OCI-LY7 (cell line): Measurements from ENCODE around the gene NOL12. TPM values are rescaled to one million over a fixed set of nuclear protein-coding genes. Genes with fewer than 3 reads are reported as not detected.
A peak's percentile ranks its signal among the peaks of the same experiment; 100 is the strongest.

Experiments
- BruUV-seq: library from RNA; stranded (reverse); fragments of 400-500 nt; replicated peaks from 2 replicates; lab custom pipeline; 2021; lab: Mats Ljungman, UMichigan
- CTCF ChIA-PET: fragments of 300-600 bp; sonication (Branson Sonifier 250); formaldehyde crosslinking; loops from one replicate; lab custom pipeline; 2022; ENCODE audit warnings: antibody characterized with exemption; ENCODE audit not compliant: unreplicated experiment; lab: Charles Lee
- POLR2A ChIA-PET: fragments of 300-600 bp; sonication (Branson Sonifier 250); formaldehyde crosslinking; loops from one replicate; lab custom pipeline; 2022; ENCODE audit warnings: antibody characterized with exemption; lab: Charles Lee
- DNase-seq: peaks from one replicate; pipeline ENCODE4 v3.0.0-alpha.2; 2015; ENCODE audit warnings: low spot score
- H2AFZ ChIP-seq: fragments of 200-600 bp; sonication (generic), shearing (Covaris generic); 2 replicates; pipeline ENCODE4 v1.6.1; 2014; ENCODE audit warnings: mild to moderate bottlenecking, antibody characterized with exemption, low read length, moderate library complexity
- H3K27ac ChIP-seq: fragments of 200-600 bp; sonication (generic); 2 replicates; pipeline ENCODE4 v1.5.1; 2014; ENCODE audit warnings: mixed run types, low read depth, mild to moderate bottlenecking, moderate library complexity, low read length, inconsistent platforms; ENCODE audit not compliant: poor library complexity, severe bottlenecking
- H3K36me3 ChIP-seq: fragments of 200-600 bp; sonication (generic); 2 replicates; pipeline ENCODE4 v1.6.1; 2014; ENCODE audit warnings: mild to moderate bottlenecking, antibody characterized with exemption, low read length, moderate library complexity, mixed read lengths; ENCODE audit not compliant: insufficient read depth
- H3K4me1 ChIP-seq: fragments of 200-600 bp; sonication (generic); 2 replicates; pipeline ENCODE4 v1.5.1; 2014; ENCODE audit warnings: mild to moderate bottlenecking, low read length; ENCODE audit not compliant: insufficient read depth, poor library complexity, severe bottlenecking
- H3K4me2 ChIP-seq: fragments of 200-600 bp; sonication (generic); 2 replicates; pipeline ENCODE4 v1.6.1; 2014; ENCODE audit warnings: mild to moderate bottlenecking, low read length
- H3K4me3 ChIP-seq: fragments of 200-600 bp; sonication (generic); 2 replicates; pipeline ENCODE4 v1.5.1; 2014; ENCODE audit warnings: mild to moderate bottlenecking, low read depth, low read length; ENCODE audit not compliant: poor library complexity, severe bottlenecking
- H3K79me2 ChIP-seq: fragments of 200-600 bp; sonication (generic); 2 replicates; pipeline ENCODE4 v1.6.1; 2016; ENCODE audit warnings: low read depth, mild to moderate bottlenecking, low read length, moderate library complexity, mixed read lengths; ENCODE audit not compliant: insufficient read depth
- H3K9me2 ChIP-seq: fragments of 200-600 bp; sonication (generic); 2 replicates; pipeline ENCODE4 v1.6.1; 2016; ENCODE audit warnings: mild to moderate bottlenecking, low read length, mixed read lengths; ENCODE audit not compliant: insufficient read depth
- H3K9me3 ChIP-seq: fragments of 200-600 bp; sonication (generic); 2 replicates; pipeline ENCODE4 v1.6.1; 2014; ENCODE audit warnings: mild to moderate bottlenecking, mixed run types, low read length, mixed read lengths
- H4K20me1 ChIP-seq: fragments of 200-600 bp; sonication (generic); 2 replicates; pipeline ENCODE4 v1.6.1; 2014; ENCODE audit warnings: mild to moderate bottlenecking, antibody characterized with exemption, low read length, moderate library complexity, mixed read lengths; ENCODE audit not compliant: insufficient read depth
- EZH2phosphoT487 ChIP-seq: fragments of 200-600 bp; sonication (generic); IDR thresholded peaks from 2 replicates; pipeline ENCODE4 v1.6.1; 2018; ENCODE audit warnings: low read depth, borderline replicate concordance, mild to moderate bottlenecking, mixed run types, antibody characterized with exemption, low read length, moderate library complexity, mixed read lengths
- intact Hi-C: fragments of 100-400 bp; cut with micrococcal nuclease; formaldehyde crosslinking; loops from one replicate; pipeline ENCODE4 v1.10.0; 2022; ENCODE audit not compliant: unreplicated experiment
- total RNA-seq, 2 experiments: library from RNA; depleted of rRNA in 1 of 2; stranded (reverse); fragments of >200 nt in 1 of 2; shearing (Covaris generic) in 1 of 2; gene quantifications; 2 replicates each; pipeline ENCODE4 v1.2.3, GENCODE V29; 2014 to 2022
- TF ChIP-seq, protein P1 (sequence below): fragments of 200-600 bp; sonication (generic); conservative IDR thresholded peaks from 2 replicates; pipeline ENCODE4 v1.5.1; 2014; ENCODE audit warnings: mild to moderate bottlenecking, antibody characterized with exemption, low read length, moderate library complexity, mixed read lengths

NOL12 gene
- total RNA-seq, 2 experiments from 2014 or later = 62.3 to 64.6 TPM

DNA sequence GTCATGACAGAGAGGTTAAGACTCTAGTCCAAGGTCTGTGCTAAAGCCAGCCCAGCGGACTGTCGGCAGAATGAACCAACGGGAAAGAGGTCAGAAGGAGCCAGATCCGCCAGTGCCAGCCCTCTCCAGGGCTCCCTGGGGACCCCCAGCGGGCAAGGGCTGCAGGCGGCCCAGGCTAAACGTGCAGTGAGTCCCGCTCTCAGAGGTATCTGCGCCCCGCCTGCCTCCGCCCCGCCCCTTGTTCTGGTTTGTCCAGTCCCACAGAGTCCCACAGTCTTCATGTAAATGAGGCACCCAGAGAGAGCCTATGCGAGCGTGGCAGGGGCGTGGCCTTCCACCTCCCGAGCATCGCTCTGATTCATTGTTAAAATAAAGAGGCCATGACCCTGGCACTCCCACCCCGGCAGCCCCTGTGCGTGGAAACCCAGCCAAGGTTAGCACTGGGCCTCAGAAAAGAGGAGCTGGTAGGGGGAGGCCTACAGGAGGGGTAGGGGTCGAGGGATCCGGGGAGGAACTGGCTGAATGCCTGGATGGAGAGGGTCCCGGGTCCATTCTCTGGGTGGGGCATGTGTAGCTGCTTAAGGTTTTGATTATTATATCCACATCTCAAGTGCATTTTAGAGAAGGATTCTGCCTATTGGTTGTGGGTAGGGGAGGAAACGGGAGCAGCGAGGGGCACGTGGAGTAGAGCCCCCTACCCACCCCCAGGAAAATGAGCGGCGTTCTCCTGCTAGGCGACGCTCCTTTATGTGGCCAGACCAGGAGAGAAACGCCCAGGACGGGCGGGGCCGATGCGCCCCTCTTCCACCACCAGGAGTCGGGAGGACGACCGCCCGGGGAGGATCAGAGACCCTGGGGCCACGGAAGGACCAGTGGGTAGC is 10.8 kb downstream of the NOL12 start, which contains the start of gene TRIOBP:
Gene TRIOBP (plus strand): TSS at position 392 of the 881 bp plus-strand sequence. CDS start 4,318 bp downstream, outside the sequence.
- no peaks in the 10 kb centered on the region for H3K79me2 ChIP-seq
- no peaks in the 10 kb centered on the region for H4K20me1 ChIP-seq
- intact Hi-C loops = no loop called here
- DNase-seq = peak; percentile 97
- no peaks in the 10 kb centered on the region for H3K9me2 ChIP-seq
- peaks cover 30% of the 10 kb centered on the region for H3K36me3 ChIP-seq
- peak within 1 kb of the TSS; percentile 62 for H3K4me2 ChIP-seq
- peaks cover 15% of the 10 kb centered on the region for H3K4me1 ChIP-seq
- H3K27ac ChIP-seq = peak within 1 kb of the TSS; percentile 28
- H3K9me3 ChIP-seq = no peaks in the 10 kb centered on the region
- ChIA-PET POLR2A (no interaction called here), CTCF (no interaction called here)
- TF ChIP-seq EZH2phosphoT487 = no peak
- TF ChIP-seq, protein P1, sequence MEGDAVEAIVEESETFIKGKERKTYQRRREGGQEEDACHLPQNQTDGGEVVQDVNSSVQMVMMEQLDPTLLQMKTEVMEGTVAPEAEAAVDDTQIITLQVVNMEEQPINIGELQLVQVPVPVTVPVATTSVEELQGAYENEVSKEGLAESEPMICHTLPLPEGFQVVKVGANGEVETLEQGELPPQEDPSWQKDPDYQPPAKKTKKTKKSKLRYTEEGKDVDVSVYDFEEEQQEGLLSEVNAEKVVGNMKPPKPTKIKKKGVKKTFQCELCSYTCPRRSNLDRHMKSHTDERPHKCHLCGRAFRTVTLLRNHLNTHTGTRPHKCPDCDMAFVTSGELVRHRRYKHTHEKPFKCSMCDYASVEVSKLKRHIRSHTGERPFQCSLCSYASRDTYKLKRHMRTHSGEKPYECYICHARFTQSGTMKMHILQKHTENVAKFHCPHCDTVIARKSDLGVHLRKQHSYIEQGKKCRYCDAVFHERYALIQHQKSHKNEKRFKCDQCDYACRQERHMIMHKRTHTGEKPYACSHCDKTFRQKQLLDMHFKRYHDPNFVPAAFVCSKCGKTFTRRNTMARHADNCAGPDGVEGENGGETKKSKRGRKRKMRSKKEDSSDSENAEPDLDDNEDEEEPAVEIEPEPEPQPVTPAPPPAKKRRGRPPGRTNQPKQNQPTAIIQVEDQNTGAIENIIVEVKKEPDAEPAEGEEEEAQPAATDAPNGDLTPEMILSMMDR = peak; percentile 66
- no TSS peak for BruUV-seq
- peak within 1 kb of the TSS; percentile 39 for H3K4me3 ChIP-seq
- H2AFZ ChIP-seq = no peak within 1 kb of the TSS

DNA sequence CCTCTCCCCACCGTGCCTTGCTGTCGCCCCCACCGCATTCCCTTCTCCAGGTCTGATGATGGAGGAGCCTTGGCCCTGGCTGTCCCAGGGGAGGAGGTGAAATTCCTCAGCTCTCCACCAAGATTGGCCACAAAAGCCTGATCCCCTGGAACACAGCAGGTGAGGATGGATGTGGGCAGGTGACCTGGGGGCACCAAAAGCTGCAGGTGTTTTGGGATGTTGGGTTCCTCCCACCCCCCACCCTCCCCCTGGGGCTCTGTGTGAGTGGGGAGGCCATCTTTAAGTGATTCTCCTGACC is 11.3 kb downstream of the NOL12 start:
- no peaks in the 10 kb centered on the region for H4K20me1 ChIP-seq
- H3K27ac ChIP-seq = no peak overlapping the region
- no peak overlapping the region for H3K4me3 ChIP-seq
- intact Hi-C loops = no loop called here
- no peak overlapping the region for H3K4me2 ChIP-seq
- H3K4me1 ChIP-seq = peaks cover 15% of the 10 kb centered on the region
- no peak for DNase-seq
- H3K9me3 ChIP-seq = no peaks in the 10 kb centered on the region
- H3K36me3 ChIP-seq = peaks cover 25% of the 10 kb centered on the region
- TF ChIP-seq EZH2phosphoT487 = no peak
- no peak overlapping the region for H2AFZ ChIP-seq
- CTCF ChIA-PET = no interaction called here
- POLR2A ChIA-PET = interaction anchor here (0.7 kb wide), 1 partner anchor 11 kb away, joined by 6 read pairs; no protein-coding TSS in a partner anchor
- BruUV-seq = no TSS peak
- H3K79me2 ChIP-seq = no peaks in the 10 kb centered on the region
- H3K9me2 ChIP-seq = no peaks in the 10 kb centered on the region

DNA sequence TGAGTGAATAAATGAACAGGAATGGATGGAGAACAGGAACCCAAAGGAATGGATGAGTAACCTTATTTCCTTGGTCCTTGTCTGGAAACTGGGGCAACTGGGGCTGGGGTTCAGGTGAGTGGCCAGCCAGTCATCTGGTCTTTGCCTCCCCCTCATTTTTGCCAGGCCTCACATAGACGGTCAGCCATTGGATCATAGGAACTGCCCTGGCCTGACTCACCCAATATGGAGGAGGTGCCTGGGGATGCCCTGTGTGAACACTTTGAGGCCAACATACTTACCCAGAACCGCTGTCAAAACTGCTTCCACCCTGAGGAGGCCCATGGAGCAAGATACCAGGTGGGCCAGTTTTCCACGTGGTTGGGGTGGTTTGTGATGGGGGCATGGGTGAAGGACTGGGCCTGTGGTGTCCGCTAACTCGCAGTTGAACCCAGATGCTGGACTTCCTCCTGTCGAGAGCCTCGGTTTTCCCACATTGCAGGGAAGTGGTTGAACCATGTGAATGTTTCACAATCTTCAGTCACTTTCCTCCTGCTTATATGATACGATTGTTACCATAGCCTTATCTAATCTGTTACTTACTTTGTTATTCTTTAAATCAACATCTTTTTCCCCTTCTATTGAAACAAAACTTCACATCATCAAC is 15.1 kb downstream of the NOL12 start:
- intact Hi-C loops = no loop called here

More for the DNA sequence above, 15.1 kb downstream of the NOL12 start:
- POLR2A ChIA-PET = no interaction called here
- DNase-seq = no peak
- H2AFZ ChIP-seq = no peak overlapping the region
- H3K4me1 ChIP-seq = peaks cover 7% of the 10 kb centered on the region
- no peak overlapping the region for H3K4me2 ChIP-seq
- CTCF ChIA-PET = no interaction called here
- no peak overlapping the region for H3K27ac ChIP-seq
- no peaks in the 10 kb centered on the region for H4K20me1 ChIP-seq
- no peak overlapping the region for H3K4me3 ChIP-seq
- BruUV-seq = no TSS peak
- no peak for TF ChIP-seq EZH2phosphoT487
- TF ChIP-seq, protein P1 = no peak
- H3K9me2 ChIP-seq = no peaks in the 10 kb centered on the region
- no peaks in the 10 kb centered on the region for H3K36me3 ChIP-seq
- H3K79me2 ChIP-seq = no peaks in the 10 kb centered on the region
- no peaks in the 10 kb centered on the region for H3K9me3 ChIP-seq
